ENCODE results near the gene PLXDC2.

PLXDC2 gene

GRCh38 chr10:19843487-19843886 lies 27.3 kb downstream of the PLXDC2 start:
- no peak overlapping the region for H3K9ac ChIP-seq (ENCODE audit: low read length)
- H3K4me3 ChIP-seq (ENCODE audit: low read length), result no peak overlapping the region
- H3K4me1 ChIP-seq (ENCODE audit: control insufficient read depth, insufficient read depth, low read length), result peaks cover 4% of the 10 kb centered on the region
- no peaks in the 10 kb centered on the region for H3K36me3 ChIP-seq (ENCODE audit: control insufficient read depth, insufficient read depth, low read length)
- no peaks in the 10 kb centered on the region for H3K27me3 ChIP-seq (ENCODE audit: control insufficient read depth, insufficient read depth, low read length)
- no peak overlapping the region for H3K27ac ChIP-seq (ENCODE audit: low read depth, low read length)

DNA sequence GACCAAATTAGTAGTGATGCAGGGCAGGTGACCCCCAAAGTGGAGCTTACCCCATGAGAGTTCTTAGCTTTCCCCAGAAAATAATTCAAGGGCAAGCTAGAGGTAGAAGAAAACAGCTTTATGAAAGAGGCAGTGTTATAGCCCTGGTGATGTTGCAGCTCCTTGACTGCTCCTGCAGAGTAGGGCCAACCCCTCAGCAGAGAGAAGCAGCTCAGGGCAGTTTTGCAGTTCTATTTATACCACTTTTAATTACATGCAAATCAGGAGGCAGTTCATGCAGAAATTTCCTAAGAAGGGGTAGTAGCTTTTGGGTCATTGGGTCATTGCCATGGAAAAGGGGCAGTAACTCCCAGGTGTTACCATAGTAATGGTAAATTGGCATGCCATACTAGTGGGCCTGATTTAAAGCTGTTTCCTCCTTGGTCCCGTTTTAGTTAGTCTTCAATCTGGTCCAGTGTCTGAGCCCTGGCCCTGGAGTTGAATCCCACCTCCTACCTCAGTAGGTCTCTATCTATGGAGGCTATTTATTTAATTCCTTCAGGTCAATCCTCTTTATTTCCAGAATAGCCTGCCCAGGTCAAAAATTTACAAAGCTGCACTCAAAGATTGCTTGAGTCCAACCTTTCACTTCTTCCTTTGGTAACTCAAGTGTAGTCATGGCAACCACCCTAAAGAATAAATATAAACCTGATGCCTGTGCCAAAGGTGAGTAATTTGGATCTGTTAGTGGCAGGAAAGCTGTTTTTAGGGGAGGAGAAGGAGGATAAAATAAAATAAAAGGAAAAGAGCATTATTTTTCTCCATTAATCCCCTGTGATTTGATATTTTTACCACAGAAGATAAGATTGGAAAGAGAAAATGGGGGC lies 29.5 kb downstream of the PLXDC2 start:
- Histone ChIP-seq H3K4me1 (ENCODE audit: control insufficient read depth, insufficient read depth, low read length) (peaks cover 4% of the 10 kb centered on the region), H3K4me3 (ENCODE audit: low read length) (no peak overlapping the region), H3K27me3 (ENCODE audit: control insufficient read depth, insufficient read depth, low read length) (no peaks in the 10 kb centered on the region), H3K27ac (ENCODE audit: low read depth, low read length) (no peak overlapping the region), H3K9ac (ENCODE audit: low read length) (no peak overlapping the region), H3K36me3 (ENCODE audit: control insufficient read depth, insufficient read depth, low read length) (no peaks in the 10 kb centered on the region)

- Histone ChIP-seq H3K4me1 (ENCODE audit: control insufficient read depth, insufficient read depth, low read length) (peaks cover 4% of the 10 kb centered on the region), H3K36me3 (ENCODE audit: control insufficient read depth, insufficient read depth, low read length) (no peaks in the 10 kb centered on the region), H3K4me3 (ENCODE audit: low read length) (no peak overlapping the region), H3K9ac (ENCODE audit: low read length) (no peak overlapping the region), H3K27ac (ENCODE audit: low read depth, low read length) (no peak overlapping the region), H3K27me3 (ENCODE audit: control insufficient read depth, insufficient read depth, low read length) (no peaks in the 10 kb centered on the region)
Observed at GRCh38 chr10:19847321-19847720, 31.1 kb downstream of the PLXDC2 start.

DNA sequence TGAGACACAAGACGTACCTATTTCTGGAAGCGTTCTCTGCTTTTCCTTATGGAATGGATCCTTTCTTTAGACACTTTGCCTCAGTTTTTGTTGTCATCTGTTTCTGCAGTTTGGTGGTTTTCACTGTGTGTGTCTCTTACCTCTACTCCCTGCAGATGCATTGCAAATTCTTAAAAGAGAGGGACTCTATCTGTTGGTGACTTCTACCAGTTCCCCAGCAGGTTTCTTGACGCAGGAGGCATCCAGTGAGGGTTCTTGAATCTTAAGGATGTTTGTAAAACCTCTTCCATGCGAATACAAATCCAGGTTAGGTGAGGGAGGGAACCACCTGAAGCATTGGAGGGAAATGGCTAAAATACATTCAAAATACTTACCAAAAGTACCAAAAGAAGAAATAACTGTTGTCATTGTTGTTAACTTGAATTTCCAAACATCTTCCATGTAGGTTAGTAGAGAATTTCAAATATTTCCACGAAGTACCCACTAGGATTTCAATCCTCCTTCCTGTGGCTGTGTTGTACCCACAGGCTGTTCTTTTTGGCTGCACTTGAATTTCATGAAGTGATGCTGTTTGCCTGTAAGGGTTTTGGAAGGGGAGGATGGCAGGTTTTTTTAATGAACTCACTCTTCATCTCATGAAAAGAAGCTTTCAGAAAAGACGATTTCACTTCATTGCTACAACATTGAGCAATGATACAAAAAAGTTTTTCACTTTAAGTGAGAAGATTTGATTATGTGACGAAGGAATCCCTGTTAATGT lies 32.2 kb downstream of the PLXDC2 start:
- H3K4me3 ChIP-seq (ENCODE audit: low read length), result no peak overlapping the region
- H3K27me3 ChIP-seq (ENCODE audit: control insufficient read depth, insufficient read depth, low read length), result no peaks in the 10 kb centered on the region
- H3K27ac ChIP-seq (ENCODE audit: low read depth, low read length), result no peak overlapping the region
- no peak overlapping the region for H3K9ac ChIP-seq (ENCODE audit: low read length)
- H3K36me3 ChIP-seq (ENCODE audit: control insufficient read depth, insufficient read depth, low read length), result no peaks in the 10 kb centered on the region
- peaks cover 4% of the 10 kb centered on the region for H3K4me1 ChIP-seq (ENCODE audit: control insufficient read depth, insufficient read depth, low read length)

DNA sequence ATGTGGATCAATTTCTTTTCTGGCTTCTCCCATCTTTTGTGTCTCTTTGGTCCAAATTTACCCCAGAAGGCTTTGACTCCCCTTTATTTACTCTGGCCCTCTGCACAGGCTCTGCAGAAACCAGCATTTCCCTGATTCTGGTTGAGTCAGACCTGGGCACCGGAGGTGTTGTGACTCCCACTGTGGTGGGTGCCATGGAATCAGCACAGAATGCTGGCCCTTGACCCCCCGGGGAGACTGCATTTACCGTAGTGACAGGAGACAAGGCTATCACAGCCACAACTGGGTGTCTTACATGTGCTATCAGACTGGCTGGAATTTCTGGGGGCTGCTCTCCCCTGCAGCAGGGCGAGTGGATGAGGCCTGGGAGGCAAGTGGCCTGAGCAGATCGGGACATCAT lies 37.6 kb downstream of the PLXDC2 start:
- H3K27ac ChIP-seq (ENCODE audit: low read depth, low read length), result no peak overlapping the region
- H3K9ac ChIP-seq (ENCODE audit: low read length), result no peak overlapping the region
- H3K27me3 ChIP-seq (ENCODE audit: control insufficient read depth, insufficient read depth, low read length), result no peaks in the 10 kb centered on the region
- H3K4me3 ChIP-seq (ENCODE audit: low read length), result no peak overlapping the region
- no peaks in the 10 kb centered on the region for H3K4me1 ChIP-seq (ENCODE audit: control insufficient read depth, insufficient read depth, low read length)
- no peaks in the 10 kb centered on the region for H3K36me3 ChIP-seq (ENCODE audit: control insufficient read depth, insufficient read depth, low read length)

GRCh38 chr10:19857876-19858275 lies 41.6 kb downstream of the PLXDC2 start:
- H3K4me3 ChIP-seq (ENCODE audit: low read length), result no peak overlapping the region
- H3K9ac ChIP-seq (ENCODE audit: low read length), result no peak overlapping the region
- no peaks in the 10 kb centered on the region for H3K27me3 ChIP-seq (ENCODE audit: control insufficient read depth, insufficient read depth, low read length)
- H3K27ac ChIP-seq (ENCODE audit: low read depth, low read length), result no peak overlapping the region
- no peaks in the 10 kb centered on the region for H3K4me1 ChIP-seq (ENCODE audit: control insufficient read depth, insufficient read depth, low read length)
- H3K36me3 ChIP-seq (ENCODE audit: control insufficient read depth, insufficient read depth, low read length), result no peaks in the 10 kb centered on the region

DNA sequence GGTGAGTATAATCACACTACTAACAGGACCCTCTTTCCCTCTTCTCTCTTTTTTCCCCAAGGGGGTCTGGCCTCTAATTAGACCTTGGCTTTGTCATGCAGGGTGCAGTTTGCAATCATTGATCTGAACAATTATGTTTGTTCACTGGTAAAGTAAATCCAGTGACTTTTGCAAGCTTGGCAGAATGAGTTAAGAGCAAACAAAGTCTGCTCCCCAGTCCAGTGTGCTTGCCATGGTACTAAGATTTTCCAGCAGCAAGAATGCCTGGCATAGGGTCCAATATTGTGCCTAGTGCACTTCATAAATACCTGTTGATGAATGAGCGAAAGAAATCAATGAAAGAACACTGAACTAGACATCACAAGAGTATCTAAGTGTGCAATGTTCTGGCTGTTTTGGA lies 43.9 kb downstream of the PLXDC2 start:
- Histone ChIP-seq H3K9ac (ENCODE audit: low read length) (no peak overlapping the region), H3K36me3 (ENCODE audit: control insufficient read depth, insufficient read depth, low read length) (no peaks in the 10 kb centered on the region), H3K4me3 (ENCODE audit: low read length) (no peak overlapping the region), H3K27ac (ENCODE audit: low read depth, low read length) (no peak overlapping the region), H3K27me3 (ENCODE audit: control insufficient read depth, insufficient read depth, low read length) (no peaks in the 10 kb centered on the region), H3K4me1 (ENCODE audit: control insufficient read depth, insufficient read depth, low read length) (no peaks in the 10 kb centered on the region)

- H3K4me1 ChIP-seq (ENCODE audit: control insufficient read depth, insufficient read depth, low read length), result no peaks in the 10 kb centered on the region
- no peak overlapping the region for H3K9ac ChIP-seq (ENCODE audit: low read length)
- no peaks in the 10 kb centered on the region for H3K36me3 ChIP-seq (ENCODE audit: control insufficient read depth, insufficient read depth, low read length)
- no peak overlapping the region for H3K27ac ChIP-seq (ENCODE audit: low read depth, low read length)
- H3K4me3 ChIP-seq (ENCODE audit: low read length), result no peak overlapping the region
- no peaks in the 10 kb centered on the region for H3K27me3 ChIP-seq (ENCODE audit: control insufficient read depth, insufficient read depth, low read length)
Observed at GRCh38 chr10:19862811-19863515, 46.7 kb downstream of the PLXDC2 start.

GRCh38 chr10:19865676-19866075 lies 49.4 kb downstream of the PLXDC2 start:
- H3K36me3 ChIP-seq (ENCODE audit: control insufficient read depth, insufficient read depth, low read length), result no peaks in the 10 kb centered on the region
- no peaks in the 10 kb centered on the region for H3K27me3 ChIP-seq (ENCODE audit: control insufficient read depth, insufficient read depth, low read length)
- H3K9ac ChIP-seq (ENCODE audit: low read length), result no peak overlapping the region

DNA sequence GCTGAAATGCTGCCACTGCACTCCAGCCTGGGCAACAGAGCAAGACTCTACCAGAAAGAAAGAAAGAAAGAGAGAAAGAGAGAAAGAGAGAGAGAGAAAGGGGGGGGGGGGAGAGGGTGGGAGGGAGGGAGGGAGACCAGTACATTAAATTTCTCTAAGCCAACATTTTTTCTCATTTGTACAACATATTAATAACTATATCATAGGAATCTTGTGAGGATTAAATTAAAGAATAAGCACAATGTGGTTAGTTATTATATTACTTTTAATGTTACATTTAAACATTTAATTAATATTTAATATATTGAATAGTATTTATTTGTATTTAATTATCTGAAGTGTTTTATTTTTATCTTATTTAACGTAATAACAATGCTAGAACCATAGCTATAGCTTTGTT lies 53.1 kb downstream of the PLXDC2 start:
- H3K27ac ChIP-seq (ENCODE audit: low read depth, low read length), result no peak overlapping the region
- no peaks in the 10 kb centered on the region for H3K36me3 ChIP-seq (ENCODE audit: control insufficient read depth, insufficient read depth, low read length)
- no peaks in the 10 kb centered on the region for H3K4me1 ChIP-seq (ENCODE audit: control insufficient read depth, insufficient read depth, low read length)
- H3K4me3 ChIP-seq (ENCODE audit: low read length), result no peak overlapping the region
- no peak overlapping the region for H3K9ac ChIP-seq (ENCODE audit: low read length)
- H3K27me3 ChIP-seq (ENCODE audit: control insufficient read depth, insufficient read depth, low read length), result no peaks in the 10 kb centered on the region

More at GRCh38 chr10:19865676-19866075, 49.4 kb downstream of the PLXDC2 start:
- Histone ChIP-seq H3K4me1 (ENCODE audit: control insufficient read depth, insufficient read depth, low read length) (no peaks in the 10 kb centered on the region), H3K27ac (ENCODE audit: low read depth, low read length) (no peak overlapping the region), H3K4me3 (ENCODE audit: low read length) (no peak overlapping the region)

GRCh38 chr10:19872504-19873271 lies 56.5 kb downstream of the PLXDC2 start:
- H3K27me3 ChIP-seq (ENCODE audit: control insufficient read depth, insufficient read depth, low read length), result no peaks in the 10 kb centered on the region
- H3K27ac ChIP-seq (ENCODE audit: low read depth, low read length), result no peak overlapping the region
- no peak overlapping the region for H3K9ac ChIP-seq (ENCODE audit: low read length)
- H3K4me3 ChIP-seq (ENCODE audit: low read length), result no peak overlapping the region
- H3K36me3 ChIP-seq (ENCODE audit: control insufficient read depth, insufficient read depth, low read length), result no peaks in the 10 kb centered on the region
- H3K4me1 ChIP-seq (ENCODE audit: control insufficient read depth, insufficient read depth, low read length), result no peaks in the 10 kb centered on the region

DNA sequence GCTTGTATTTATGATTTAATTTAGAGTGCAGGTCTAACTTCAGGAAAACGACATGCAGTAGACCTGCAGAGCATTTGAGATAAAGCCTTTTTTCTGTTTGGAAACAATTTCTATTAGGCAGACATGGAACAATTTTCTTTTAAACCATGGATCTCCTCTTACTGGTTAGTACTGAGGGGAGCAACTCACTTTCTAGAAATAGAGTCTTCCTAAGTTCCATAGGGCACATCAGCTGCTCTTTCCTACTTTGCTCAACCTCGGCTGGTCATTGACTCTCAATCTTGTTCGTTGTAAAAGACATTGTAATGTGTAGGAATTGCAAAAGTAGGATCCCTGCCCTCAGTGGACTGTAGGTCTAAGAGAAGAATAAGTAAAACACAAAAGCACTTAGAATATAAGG lies 58.0 kb downstream of the PLXDC2 start:
- Histone ChIP-seq H3K4me3 (ENCODE audit: low read length) (no peak overlapping the region), H3K9ac (ENCODE audit: low read length) (no peak overlapping the region), H3K36me3 (ENCODE audit: control insufficient read depth, insufficient read depth, low read length) (no peaks in the 10 kb centered on the region), H3K27ac (ENCODE audit: low read depth, low read length) (no peak overlapping the region), H3K27me3 (ENCODE audit: control insufficient read depth, insufficient read depth, low read length) (no peaks in the 10 kb centered on the region), H3K4me1 (ENCODE audit: control insufficient read depth, insufficient read depth, low read length) (no peaks in the 10 kb centered on the region)

All from rectal smooth muscle tissue (tissue), 1 donor.